OCI-M1 (cell line): ENCODE data around the gene CCDC24.

Experiments
- DNase-seq: peaks from one replicate; lab custom pipeline; 2025; lab: John Stamatoyannopoulos, UW

CCDC24 gene

DNA sequence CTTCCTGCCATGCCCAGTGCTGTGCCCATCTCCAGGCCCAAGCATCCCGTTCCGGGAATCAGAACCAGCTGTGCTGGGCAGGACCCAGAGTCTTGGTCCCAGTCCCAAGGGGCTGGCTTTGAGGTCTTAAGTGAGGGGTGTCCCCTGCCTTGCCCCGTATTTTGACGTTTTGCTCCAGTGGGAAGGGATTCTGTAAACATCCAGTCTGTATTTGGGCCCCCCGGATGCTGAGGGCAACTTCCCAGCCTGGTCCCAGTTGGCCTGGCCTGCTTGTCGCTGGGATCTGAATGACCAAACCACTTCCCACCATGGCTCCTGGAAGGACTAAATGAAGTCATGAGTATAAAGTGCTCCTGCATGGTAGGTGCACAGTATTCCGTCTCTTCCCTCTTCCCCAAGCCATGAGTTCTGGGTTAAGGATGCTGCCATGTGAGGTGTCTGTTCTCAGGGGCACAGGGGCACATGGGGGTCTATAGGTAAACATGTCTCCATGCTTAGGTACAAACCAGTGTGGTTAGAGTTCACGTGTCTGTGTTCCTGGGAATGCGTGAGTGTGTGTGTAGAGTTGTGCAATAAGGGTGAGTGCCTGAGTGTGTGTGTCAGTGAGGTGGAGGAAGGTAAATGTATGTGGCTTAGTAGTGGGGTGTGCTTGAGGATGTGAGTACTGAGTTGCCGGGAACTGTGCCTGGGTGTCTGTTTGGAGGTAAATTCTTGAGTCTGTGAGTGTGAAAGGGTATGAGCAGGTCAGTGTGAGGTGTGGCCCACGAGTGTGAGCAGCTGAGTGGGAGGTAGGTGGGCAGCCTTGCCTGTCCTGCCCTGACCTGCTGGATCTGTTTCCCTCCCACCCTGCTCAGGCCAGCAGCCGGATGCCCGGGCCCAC is 10.9 kb upstream of the CCDC24 start:
- DNase-seq, result no peak

DNA sequence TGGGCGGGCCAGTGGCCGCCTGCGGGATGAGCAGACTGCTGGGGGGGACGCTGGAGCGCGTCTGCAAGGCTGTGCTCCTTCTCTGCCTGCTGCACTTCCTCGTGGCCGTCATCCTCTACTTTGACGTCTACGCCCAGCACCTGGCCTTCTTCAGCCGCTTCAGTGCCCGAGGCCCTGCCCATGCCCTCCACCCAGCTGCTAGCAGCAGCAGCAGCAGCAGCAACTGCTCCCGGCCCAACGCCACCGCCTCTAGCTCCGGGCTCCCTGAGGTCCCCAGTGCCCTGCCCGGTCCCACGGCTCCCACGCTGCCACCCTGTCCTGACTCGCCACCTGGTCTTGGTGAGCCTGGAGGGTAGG is 10.3 kb upstream of the CCDC24 start:
- no peak for DNase-seq

DNA sequence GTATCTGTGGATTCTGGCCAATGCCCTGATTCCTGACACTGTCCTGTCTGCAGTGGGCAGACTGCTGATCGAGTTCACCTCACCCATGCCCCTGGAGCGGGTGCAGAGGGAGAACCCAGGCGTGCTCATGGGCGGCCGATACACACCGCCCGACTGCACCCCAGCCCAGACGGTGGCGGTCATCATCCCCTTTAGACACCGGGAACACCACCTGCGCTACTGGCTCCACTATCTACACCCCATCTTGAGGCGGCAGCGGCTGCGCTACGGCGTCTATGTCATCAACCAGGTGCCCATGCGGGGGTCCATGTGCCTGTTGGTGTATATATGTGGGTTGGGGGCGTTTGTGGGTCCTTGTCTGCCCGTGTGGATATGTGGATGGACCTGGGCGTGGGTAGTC is 9.8 kb upstream of the CCDC24 start:
- DNase-seq, result no peak

DNA sequence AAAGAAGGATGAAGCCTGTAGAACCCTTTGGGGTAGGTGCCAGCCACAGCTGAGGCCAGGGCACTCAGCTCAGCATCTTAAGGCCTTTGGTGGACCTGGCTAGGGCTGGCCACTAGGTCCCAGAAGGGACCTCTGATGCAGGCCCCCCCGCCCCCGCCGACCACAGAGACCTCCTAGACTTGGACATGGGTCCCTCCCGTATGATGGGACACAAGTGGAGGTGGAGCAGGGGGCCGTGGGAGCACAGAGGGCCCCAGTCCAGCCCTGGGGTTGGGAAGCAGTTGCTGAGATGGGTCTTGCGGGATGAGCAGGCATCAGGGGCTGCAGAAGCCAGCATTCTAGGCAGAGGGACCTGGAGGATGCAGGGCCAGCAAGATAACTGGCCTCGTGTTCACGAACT is 9.2 kb upstream of the CCDC24 start:
- no peak for DNase-seq

DNA sequence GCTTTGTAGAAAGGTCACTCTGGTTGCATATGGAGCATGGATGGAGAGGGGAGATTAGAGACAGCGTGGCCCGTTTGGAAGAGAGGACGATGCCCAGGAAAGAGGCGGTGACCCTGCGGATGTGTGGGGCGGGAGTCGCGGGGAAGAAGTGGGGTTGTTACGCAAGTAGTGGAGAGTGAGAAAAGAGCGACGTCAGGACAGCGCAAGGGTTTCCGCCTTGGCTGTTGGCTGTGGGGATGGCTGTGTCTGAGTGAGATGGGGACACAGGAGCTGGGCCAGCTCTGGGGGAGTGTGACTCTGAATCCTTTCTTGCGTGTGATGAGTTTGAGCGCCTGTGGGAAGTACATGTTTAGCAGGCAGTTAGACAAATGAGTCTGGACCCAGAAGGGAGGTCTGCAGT is 8.6 kb upstream of the CCDC24 start:
- no peak for DNase-seq

DNA sequence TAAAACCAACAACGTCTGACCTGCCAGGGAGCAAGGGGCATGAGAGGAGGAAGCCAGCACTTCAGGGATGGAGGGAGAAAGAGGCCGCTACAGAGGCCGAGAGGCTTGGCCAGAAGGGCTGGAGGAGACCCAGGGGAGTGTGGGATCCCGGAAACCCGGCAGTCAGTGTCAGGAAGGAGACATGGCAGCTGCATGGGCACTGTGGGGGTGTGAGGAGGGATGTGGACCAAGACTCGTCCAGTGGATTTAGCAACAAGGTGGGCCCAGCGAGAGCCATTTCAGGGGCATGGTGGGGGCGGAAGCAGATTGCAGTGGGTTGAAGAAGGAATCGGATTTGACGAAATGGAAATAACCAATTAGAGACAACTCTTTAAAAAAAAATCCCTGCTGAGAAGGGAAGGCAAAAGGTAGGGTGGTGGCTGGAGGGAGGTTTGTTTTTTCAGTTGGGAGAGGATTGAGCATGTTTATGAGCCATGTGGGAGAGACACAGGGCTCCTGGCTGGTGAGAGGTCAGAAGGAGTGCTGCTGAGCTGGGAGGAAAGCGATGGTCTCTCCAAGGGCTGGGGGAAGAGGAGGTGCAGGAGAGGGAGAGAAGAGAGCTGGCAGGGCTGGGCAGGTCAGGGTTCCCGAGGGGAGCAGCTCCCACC is 8.0 kb upstream of the CCDC24 start:
- no peak for DNase-seq

DNA sequence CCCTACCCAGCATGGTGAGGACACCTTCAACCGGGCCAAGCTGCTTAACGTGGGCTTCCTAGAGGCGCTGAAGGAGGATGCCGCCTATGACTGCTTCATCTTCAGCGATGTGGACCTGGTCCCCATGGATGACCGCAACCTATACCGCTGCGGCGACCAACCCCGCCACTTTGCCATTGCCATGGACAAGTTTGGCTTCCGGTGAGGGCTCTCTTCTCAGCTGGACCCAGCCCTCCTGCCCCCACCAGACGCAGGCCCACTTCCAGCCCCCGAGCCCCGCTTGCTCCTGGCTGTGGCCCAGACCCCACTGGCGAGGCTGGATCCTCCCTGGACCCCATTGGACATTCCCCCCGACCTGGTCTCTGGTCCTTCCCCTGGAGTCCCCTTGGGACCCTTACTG is 6.5 kb upstream of the CCDC24 start:
- no peak for DNase-seq

DNA sequence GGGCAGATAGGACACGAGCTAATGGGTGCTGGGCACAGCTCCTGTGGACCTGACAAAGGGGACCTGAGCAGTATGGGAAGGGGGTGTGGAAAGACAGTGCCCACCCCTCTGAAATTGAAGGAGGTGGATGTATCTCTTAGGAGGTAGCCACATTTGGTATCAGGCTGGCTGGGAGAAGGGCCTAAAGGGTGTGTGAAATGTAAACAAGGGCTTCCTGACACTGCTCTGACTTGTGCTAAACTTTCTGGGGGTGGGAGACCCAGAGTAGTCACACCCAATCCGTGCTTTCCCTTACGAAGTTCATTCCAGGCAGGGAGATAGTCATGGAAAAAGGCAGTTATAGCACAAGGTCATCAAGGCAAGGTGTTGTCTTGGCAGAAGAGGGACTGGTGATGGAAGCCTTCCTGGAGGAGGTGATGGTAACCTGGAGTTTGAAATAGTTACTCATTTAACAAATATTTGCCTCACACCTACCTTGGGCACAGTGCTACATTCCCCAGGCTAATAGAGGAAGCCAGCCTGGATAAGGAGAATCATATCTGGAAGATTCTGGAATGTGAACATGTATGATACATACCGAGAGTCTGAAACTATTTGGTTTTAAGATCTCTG is 5.3 kb upstream of the CCDC24 start:
- no peak for DNase-seq

DNA sequence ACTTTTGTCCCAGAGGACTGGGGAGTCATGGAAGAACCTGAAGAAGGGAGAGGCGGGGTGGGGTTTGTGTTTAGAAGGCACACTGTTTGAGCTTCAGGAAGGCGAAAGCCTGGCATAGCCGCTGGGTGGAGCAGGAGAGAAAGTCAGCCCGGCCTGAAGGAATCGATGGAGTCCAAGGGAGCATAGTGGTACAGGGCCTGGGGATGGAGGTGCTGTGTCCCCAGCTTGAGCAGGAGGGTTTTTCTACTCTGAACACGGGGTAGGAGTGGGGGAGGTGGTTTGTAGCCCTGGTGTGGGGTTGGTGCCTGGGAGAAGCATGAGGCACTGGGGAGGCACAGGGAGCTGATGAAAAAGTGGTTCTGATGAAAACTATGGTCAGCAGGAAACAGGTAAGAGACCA is 4.7 kb upstream of the CCDC24 start:
- no peak for DNase-seq

DNA sequence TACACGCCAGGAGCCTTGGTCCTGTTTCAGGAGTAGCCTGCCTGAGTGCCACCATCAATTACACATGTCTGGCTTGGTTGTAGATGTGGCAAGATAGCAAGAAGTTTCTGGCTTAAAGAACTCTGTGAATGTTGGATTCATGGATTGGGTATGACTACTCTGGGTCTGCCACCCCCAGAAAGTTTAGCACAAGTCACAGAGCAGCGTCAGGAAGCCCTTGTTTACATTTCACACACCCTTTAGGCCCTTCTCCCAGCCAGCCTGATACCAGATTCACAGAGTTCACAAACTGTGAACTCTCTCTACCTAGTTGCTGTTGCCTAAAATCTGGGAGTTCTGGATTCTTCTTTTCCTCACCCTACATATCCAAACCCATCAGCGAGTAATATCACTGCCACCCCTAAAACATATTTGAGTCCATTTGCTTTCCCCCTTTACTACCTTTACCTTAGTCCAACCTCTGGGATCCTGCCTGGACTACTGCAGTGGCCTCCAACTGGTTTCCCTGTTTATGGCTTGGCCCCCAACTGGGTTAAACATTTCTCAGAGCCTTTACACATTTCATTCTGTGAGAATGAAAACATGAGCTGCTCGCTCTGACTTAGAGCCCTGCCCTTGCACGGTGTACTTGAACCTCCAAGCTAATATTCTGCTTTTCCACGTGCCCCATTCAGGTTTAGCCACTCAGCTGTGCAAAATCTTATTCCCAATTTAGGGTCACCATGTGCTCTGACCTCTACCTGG is 4.1 kb upstream of the CCDC24 start:
- DNase-seq, result no peak

DNA sequence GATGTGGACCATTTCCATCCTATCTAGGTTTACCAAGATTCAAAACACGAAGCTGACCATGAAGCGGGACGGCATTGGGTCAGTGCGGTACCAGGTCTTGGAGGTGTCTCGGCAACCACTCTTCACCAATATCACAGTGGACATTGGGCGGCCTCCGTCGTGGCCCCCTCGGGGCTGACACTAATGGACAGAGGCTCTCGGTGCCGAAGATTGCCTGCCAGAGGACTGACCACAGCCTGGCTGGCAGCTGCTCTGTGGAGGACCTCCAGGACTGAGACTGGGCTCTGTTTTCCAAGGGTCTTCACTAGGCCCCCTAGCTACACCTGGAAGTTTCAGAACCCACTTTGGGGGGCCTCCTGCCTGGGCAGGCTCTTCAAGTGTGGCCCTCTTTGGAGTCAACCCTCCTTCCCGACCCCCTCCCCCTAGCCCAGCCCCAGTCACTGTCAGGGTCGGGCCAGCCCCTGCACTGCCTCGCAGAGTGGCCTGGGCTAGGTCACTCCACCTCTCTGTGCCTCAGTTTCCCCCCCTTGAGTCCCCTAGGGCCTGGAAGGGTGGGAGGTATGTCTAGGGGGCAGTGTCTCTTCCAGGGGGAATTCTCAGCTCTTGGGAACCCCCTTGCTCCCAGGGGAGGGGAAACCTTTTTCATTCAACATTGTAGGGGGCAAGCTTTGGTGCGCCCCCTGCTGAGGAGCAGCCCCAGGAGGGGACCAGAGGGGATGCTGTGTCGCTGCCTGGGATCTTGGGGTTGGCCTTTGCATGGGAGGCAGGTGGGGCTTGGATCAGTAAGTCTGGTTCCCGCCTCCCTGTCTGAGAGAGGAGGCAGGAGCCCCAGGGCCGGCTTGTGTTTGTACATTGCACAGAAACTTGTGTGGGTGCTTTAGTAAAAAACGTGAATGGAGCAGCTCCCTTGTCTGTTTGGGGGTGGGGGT is 864 bp upstream of the CCDC24 start:
- no peak for DNase-seq

DNA sequence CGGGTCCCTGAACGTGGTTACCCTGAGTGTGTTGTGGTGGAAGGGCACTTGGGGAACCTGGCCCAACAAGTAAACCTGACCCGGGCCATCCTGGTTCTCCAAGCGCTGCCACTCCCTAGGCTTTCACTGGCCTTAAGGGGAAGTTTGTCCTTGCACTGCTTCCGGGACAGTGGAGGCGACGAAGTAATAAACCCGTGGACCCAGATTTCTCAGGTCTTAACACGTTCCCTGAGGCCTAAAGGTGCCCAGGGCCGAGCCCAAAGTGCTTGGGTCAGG is 261 bp upstream of the CCDC24 start:
- no peak for DNase-seq

DNA sequence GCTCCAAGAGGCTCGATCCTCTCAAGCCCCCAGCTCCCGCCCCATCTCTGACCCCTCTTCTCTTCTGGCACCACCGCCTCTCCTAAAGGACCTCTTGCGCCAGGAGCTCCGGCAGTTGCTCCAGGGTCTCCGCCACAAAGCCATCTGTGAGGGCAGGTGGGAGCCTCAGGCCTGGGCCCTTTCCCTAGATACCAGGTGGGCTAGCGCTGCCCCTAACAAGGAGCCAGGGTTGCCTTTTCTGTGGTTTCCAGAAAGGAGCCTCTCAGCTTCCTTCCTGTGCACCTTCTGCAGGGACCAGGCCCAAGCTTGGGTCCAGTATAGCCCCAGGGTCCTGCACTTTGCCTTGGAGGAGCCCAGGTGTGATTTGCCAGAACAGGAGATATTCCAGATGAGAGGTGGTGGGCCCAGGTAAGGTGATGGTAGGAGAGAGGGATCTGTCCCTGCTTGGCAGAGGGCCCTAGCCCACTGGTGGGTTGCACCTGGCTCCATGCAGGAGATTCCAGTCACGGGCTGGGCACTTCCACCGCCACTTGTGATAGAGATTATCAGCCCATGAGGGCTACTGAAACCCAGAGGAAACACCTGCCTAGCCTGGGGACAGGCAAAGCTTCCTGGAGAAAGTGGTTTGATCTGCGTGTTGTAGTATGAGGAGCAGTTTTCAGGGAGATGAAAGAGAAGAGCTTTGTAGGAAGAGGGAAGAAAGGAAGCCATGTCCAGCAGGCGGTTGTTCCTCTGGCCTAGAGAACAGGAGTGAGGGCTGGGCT is 1.0 kb downstream of the CCDC24 start:
- DNase-seq, result no peak

DNA sequence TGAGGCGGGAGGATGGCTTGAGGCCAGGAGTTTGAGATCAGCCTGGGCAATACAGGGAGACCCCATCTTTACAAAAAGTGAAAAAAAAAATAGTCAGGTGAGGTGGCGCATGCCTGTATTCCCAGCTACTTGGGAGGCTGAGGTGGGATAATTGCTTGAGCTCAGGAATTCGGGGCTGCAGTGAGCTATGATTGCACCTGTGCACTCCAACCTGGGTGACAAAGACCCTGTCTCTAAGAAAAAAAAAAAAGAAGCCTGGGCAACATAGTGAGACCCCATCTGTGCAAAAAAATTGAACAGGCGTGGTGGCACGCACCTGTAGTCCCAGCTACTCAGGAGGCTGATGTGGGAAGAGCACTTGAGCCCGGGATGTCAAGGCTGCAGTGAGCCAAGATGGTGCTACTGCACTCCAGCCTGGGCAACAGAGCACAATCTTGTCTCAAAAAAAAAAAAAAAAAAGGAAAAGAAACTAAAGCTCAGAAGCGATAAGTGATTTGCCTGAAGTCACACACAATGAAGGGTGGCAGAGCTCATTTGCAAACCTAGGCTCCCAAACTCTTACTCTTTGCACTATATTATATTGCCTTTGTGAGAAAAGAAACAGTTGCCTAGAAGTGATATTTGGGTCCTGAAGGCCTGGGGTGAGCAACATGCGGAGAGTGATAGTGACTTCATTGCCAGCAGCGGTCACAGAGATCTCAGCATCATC is 2.0 kb downstream of the CCDC24 start:
- DNase-seq, result no peak

DNA sequence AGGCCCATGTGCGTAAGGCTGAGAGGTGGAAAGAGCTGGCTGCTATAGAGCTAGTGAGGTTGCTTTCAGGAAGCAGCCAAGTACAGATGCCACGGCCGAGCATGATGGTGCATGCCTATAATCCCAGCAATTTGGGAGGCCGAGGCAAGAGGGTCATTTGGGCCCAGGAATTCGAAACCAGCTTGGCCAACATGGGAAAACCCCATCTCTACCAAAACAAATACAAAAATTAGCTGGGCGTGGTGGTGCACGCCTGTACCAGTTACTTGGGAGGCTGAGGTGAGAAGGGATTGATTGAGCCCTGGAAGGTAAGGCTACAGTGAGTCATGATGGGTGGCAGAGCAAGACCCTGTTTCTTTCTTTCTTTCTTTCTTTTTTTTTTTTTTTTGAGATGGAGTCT is 2.7 kb downstream of the CCDC24 start:
- DNase-seq, result no peak

DNA sequence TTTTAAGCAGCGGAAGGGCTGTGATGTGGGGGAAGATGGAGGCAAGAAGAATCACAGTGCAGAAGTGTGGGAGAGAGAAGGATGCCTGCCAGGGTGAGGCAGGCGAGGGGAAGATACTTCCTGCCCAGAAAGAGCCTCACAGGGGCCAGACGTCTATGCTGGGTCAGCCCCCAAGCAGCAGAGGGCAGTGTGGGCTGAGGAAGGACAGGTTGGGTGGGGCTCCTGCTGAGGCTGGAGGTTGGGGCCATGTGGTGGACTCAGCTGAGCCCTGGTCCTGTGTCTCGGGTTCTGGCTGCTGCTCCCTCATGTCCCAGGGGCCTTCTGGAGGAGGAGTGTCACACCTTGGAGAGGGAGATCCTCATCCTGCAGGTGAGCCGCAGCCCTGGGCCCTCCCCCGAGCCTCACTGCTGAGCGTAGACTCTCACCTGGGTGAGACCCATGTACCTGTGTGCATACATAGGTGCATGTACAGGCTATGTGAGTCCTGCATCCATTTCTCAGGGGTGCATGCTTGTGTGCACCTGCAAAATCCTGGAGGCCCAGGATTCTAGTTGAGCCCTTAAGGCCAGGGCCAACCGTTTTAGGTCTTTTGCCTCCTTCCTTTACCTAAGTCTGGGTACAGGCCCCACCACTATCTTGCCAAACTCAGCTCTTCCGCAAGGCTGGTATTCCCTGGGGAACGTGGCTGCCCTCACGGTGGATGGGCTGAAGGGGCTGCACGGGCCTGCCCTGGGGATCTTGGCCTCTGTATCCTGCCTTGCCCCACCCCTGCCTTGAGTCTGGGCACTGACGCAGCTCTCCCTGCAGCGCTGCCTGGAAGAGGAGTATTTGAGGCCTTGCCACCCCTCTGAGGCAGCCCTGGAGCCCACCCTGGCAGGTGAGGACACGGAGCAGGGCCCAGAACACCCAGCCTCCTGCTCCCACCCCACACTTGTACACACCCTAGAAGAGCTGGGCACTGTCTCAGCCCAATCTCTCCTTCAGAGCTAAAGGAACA is 3.7 kb downstream of the CCDC24 start:
- DNase-seq, result peak; percentile 75

DNA sequence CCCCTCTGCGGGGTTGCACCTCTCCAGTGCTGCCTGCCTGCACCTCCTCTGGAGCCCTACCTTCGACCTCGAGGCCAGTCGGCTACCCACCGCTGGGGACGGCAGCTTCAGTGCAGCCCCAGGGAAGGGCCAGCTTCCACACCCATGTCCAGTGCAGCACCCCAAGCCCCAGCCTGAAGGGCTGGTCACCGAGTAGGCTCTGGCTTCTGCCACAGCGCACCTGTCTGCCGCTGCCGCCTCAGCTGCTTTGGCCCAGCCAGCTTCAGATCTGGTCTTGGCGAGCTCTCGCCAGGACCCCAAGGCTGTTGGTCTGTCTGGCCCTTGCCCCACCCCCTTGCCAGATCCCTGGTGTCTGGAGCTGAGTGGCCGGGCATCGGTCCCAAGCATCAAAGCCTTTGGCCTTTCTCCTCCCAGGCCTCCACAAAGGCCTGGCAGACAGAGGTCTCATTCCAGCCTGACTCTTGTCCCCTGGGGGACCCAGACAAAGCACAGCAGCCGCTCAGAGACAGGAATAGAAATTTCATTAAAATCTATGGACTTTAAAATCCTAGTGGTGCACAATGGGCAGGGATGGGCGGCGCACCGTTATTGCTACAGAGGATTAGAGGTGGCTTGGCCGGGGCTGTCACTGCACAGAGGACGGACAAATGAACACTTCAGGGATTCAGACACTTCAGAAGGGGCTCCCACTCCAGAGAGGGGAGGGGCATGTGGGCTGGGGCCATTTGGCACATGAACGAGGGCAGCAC is 4.8 kb downstream of the CCDC24 start:
- DNase-seq, result no peak

DNA sequence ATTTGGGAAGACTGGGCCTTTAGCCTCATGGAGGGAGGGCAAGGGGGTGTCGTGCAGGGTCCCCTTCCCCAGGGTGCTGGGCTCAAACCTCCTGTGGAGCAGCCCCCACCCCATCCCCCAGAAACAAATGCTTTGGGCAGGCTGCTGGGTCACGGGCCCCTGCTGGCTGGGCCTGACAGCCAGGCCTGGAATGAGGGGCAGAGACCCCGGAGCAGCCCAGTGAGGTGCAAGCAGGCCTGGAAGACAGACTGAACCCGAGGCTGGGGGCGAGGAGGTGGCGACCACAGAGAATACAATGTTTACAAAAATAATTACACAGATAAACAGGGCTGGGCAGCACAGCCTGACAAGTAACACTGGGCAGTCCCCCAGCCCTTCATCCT is 5.3 kb downstream of the CCDC24 start:
- no peak for DNase-seq
